GM10266 (cell line): ENCODE results near the gene GAMT.

Experiments used
- DNase-seq: peaks from one replicate; pipeline ENCODE4 v3.0.0; 2012; ENCODE audit errors: extremely low spot score
- CTCF ChIP-seq: IDR thresholded peaks from 2 replicates; pipeline ENCODE4 v1.5.1; 2012; ENCODE audit warnings: mild to moderate bottlenecking, low read depth; ENCODE audit not compliant: control insufficient read depth, insufficient read depth; ENCODE audit errors: missing control alignments

Gene GAMT

GRCh38 chr19:1417145-1417544 lies 15.8 kb upstream of the GAMT start:
- TF ChIP-seq CTCF, result no peak
- no peak for DNase-seq

GRCh38 chr19:1416014-1416841 lies 14.9 kb upstream of the GAMT start:
- DNase-seq, result no peak
- TF ChIP-seq CTCF, result no peak

GRCh38 chr19:1412995-1413800 lies 11.9 kb upstream of the GAMT start:
- no peak for TF ChIP-seq CTCF
- no peak for DNase-seq

- TF ChIP-seq CTCF, result no peak
Measured at GRCh38 chr19:1412323-1412923, 11.1 kb upstream of the GAMT start.

GRCh38 chr19:1411255-1412191 lies 10.2 kb upstream of the GAMT start:
- TF ChIP-seq CTCF, result no peak
- DNase-seq, result no peak

More at GRCh38 chr19:1412323-1412923, 11.1 kb upstream of the GAMT start:
- no peak for DNase-seq

- DNase-seq, result no peak
- TF ChIP-seq CTCF, result no peak
Measured at GRCh38 chr19:1410789-1411188, 9.4 kb upstream of the GAMT start.
